Kidney (tissue), 14 donors: ENCODE data around the gene ALPG. TPM values are rescaled to one million over a fixed set of nuclear protein-coding genes. Genes with fewer than 3 reads are reported as not detected.

Experiments
- DNase-seq, 5 donors: peaks; one replicate each; pipeline ENCODE4 v3.0.0-alpha.2; 2013 to 2020
- FAIRE-seq: peaks from 2 replicates; lab custom pipeline; 2012; peaks lifted over from hg19 to GRCh38; lab: Jason Lieb, UNC
- H3K27ac ChIP-seq, 2 donors: one replicate each; pipeline ENCODE4 v1.7.0; 2013; ENCODE audit warnings: low read depth in 2 of 2, low read length in 2 of 2, inconsistent platforms in 1 of 2
- H3K27me3 ChIP-seq: one replicate; pipeline ENCODE4 v1.7.1; 2013; ENCODE audit warnings: low read length, inconsistent platforms; ENCODE audit not compliant: control insufficient read depth, insufficient read depth
- H3K36me3 ChIP-seq, 3 donors: one replicate each; pipeline versions ENCODE4 v1.7.0 to v1.7.1; 2013; ENCODE audit warnings: low read length in 3 of 3, control low read depth in 1 of 3, inconsistent platforms in 1 of 3; ENCODE audit not compliant: insufficient read depth in 3 of 3, control insufficient read depth in 2 of 3
- H3K4me1 ChIP-seq, 3 donors: one replicate each; pipeline versions ENCODE4 v1.7.0 to v1.7.1; 2013; ENCODE audit warnings: low read length in 3 of 3, inconsistent platforms in 1 of 3, low read depth in 1 of 3; ENCODE audit not compliant: control insufficient read depth in 2 of 3, insufficient read depth in 2 of 3
- H3K4me3 ChIP-seq, 3 donors: one replicate each; pipeline versions ENCODE4 v1.7.0 to v1.8.1; 2013; ENCODE audit warnings: low read length in 3 of 3, control low read depth in 1 of 3, inconsistent platforms in 1 of 3
- H3K9ac ChIP-seq, 3 donors: one replicate each; pipeline versions ENCODE4 v1.7.0 to v1.7.1; 2013; ENCODE audit warnings: low read length in 3 of 3, control low read depth in 1 of 3, inconsistent platforms in 1 of 3
- H3K9me3 ChIP-seq, 3 donors: one replicate each; pipeline versions ENCODE4 v1.7.0 to v1.7.1; 2013; ENCODE audit warnings: low read length in 3 of 3, control low read depth in 1 of 3, inconsistent platforms in 1 of 3; ENCODE audit not compliant: control insufficient read depth in 2 of 3, insufficient read depth in 1 of 3
- CTCF ChIP-seq: IDR thresholded peaks from 3 replicates; pipeline ENCODE4 v1.5.1; 2012; ENCODE audit warnings: mild to moderate bottlenecking, moderate library complexity, borderline replicate concordance; ENCODE audit not compliant: insufficient read depth; ENCODE audit errors: extremely low read depth
- intact Hi-C: fragments of 100-400 bp; cut with DNase I; formaldehyde crosslinking; loops from one replicate; pipeline ENCODE4 v1.11.1; 2022
- polyA plus RNA-seq: library from polyadenylated mRNA; stranded (reverse); fragments of 350-450 nt; fragmentation: Illumina TruSeq; extraction: RNeasy Lipid Tissue Mini Kit (QIAGEN cat#74804); gene quantifications from one replicate; pipeline ENCODE4 v1.2.3, GENCODE V29; 2014; ENCODE audit warnings: low read depth, low replicate concordance; ENCODE audit not compliant: insufficient read depth
- total RNA-seq: library from RNA; stranded (reverse); fragmentation: NEBNext Ultra II Directional; extraction: Animal tissue kit (Norgen Biotek cat#: 25700); gene quantifications from one replicate; pipeline ENCODE4 v1.2.1, GENCODE V29; 2021
- donor health status: control.
- donor health status: control.
- donor health status: control.
- donor health status: control.
- donor health status: control.
- donor health status: DM: yes; HTN: yes; CAD: no.
- donor health status: Normal renal cell carcinoma (clear cell type).

The ALPG gene
- total and polyA plus RNA-seq, 2 donors from 2014 or later, result not detected

DNA sequence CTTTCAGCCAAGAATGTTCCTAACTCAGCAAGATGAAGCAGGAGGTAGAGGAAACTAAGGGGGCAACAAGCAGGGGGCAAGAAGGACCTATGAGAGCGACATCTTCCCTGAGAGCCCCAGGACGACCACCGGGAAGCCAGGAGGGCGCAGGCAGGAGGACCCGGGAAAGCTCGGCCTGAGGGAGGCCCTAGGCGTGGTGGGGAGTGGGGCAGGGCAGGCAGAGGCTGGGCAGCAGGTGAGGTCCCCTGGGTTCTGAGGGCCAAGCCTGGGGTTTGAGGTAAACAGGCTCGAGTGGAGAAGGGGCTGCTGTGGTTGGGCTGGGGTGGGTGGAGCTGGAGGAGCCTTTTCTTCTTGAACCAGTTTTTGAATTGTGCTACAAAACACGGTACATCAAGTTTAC, 48.0 kb downstream of the ALPG start:
- Histone ChIP-seq H3K4me3 (no peak overlapping the region), H3K9me3 (no peaks in the 10 kb centered on the region), H3K4me1 (no peaks in the 10 kb centered on the region), H3K27ac (no peak overlapping the region), H3K9ac (no peak overlapping the region), H3K36me3 (no peaks in the 10 kb centered on the region), H3K27me3 (no peaks in the 10 kb centered on the region)
- DNase-seq (peak in 1 of 5 donors; percentile 26), FAIRE-seq (no peak)
- TF ChIP-seq CTCF, result no peak
- intact Hi-C loops, result no loop called here

DNA sequence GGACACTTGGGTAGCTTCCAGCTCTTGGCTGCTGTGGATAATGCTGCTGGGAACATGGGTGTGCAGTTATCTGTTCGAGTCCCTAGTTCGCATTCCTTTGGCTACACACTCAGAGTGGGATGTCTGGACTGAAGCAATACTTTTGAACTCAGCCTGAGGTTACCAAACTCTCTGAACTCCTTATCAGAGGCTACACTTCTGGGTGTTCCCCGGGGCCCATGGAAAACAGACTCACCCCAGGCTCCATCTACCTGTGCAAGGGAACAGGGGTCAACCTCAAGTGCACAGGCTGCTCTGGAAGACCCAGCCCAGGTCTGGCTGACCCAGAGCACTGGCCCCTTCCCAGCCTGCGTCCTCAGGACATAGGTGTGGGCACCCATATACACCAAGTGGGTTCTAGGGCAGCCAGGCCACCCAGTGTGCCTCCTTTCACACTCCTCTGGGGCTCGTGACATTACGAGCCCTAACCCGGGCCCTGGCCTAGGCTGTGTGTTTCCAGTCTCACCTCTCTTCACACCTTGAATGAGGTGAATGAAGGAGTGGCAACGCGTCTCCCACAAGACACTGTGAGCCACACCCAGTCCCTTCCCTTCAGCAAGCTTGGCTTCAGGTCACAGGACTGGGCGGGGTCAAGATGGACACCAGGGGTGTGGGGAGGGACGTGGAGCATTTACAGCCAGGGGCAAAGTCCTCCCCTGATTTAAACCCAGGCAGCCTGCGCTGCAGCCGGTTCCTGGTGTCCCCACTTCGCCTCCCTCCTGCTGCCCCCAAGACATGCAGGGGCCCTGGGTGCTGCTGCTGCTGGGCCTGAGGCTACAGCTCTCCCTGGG, 49.0 kb downstream of the ALPG start, which contains the start of gene ALPI:
Gene ALPI (plus strand): TSS at position 728 of the 830 bp plus-strand sequence. CDS start 47 bp downstream, at position 775.
- FAIRE-seq, result no peak
- Histone ChIP-seq H3K4me1 (no peaks in the 10 kb centered on the region), H3K36me3 (no peaks in the 10 kb centered on the region), H3K4me3 (no peak within 1 kb of the TSS), H3K27me3 (no peaks in the 10 kb centered on the region), H3K9me3 (no peaks in the 10 kb centered on the region), H3K27ac (no peak within 1 kb of the TSS), H3K9ac (no peak within 1 kb of the TSS)
- TF ChIP-seq CTCF, result no peak
- peak in 2 of 5 donors; percentile 7 to 35 for DNase-seq
- intact Hi-C loops, result no loop called here

- Histone ChIP-seq H3K27me3 (no peaks in the 10 kb centered on the region), H3K4me1 (no peaks in the 10 kb centered on the region), H3K4me3 (no peak overlapping the region), H3K27ac (no peak overlapping the region), H3K36me3 (no peaks in the 10 kb centered on the region), H3K9ac (no peak overlapping the region), H3K9me3 (no peaks in the 10 kb centered on the region)
- TF ChIP-seq CTCF, result no peak
- peak in 1 of 5 donors; percentile 8 for DNase-seq
- intact Hi-C loops, result no loop called here
- FAIRE-seq, result no peak
Measured at GRCh38 chr2:232456296-232457120, 49.9 kb downstream of the ALPG start.
